ENCODE data around the gene PGRMC1.
"Not testable (repeated sequence)": the region's sequence is repeated elsewhere in the genome, so short reads cannot be mapped to it uniquely, and the experiment has no call there.

Gene PGRMC1

GRCh38 chrX:119235872-119236622 lies at the start of gene PGRMC1:
PGRMC1 (plus strand) TSS chrX:119236285; CDS start chrX:119236364, 79 bp downstream.
- peak; percentile 64 to 68 for DNase-seq

GRCh38 chrX:119186763-119187162 lies 49.3 kb upstream of the PGRMC1 start:
- no peak for DNase-seq

GRCh38 chrX:119187298-119187697 lies 48.8 kb upstream of the PGRMC1 start:
- no peak for DNase-seq

GRCh38 chrX:119189115-119189514 lies 47.0 kb upstream of the PGRMC1 start:
- no peak for DNase-seq

GRCh38 chrX:119189595-119189994 lies 46.5 kb upstream of the PGRMC1 start:
- no peak for DNase-seq

- no peak for DNase-seq
Observed at GRCh38 chrX:119190091-119190681, 45.9 kb upstream of the PGRMC1 start.

GRCh38 chrX:119190831-119191230 lies 45.3 kb upstream of the PGRMC1 start:
- DNase-seq: no peak

- DNase-seq: no peak
Observed at GRCh38 chrX:119194621-119195020, 41.5 kb upstream of the PGRMC1 start.

GRCh38 chrX:119201570-119201969 lies 34.5 kb upstream of the PGRMC1 start:
- no peak for DNase-seq

GRCh38 chrX:119206203-119206602 lies 29.9 kb upstream of the PGRMC1 start:
- DNase-seq: no peak

GRCh38 chrX:119207483-119207882 lies 28.6 kb upstream of the PGRMC1 start:
- DNase-seq: not testable (repeated sequence)

- no peak for DNase-seq
Observed at GRCh38 chrX:119208401-119209057, 27.6 kb upstream of the PGRMC1 start.

GRCh38 chrX:119210931-119211648 lies 25.0 kb upstream of the PGRMC1 start:
- DNase-seq: not testable (repeated sequence)

- no peak for DNase-seq
Observed at GRCh38 chrX:119211649-119212014, 24.5 kb upstream of the PGRMC1 start.

GRCh38 chrX:119218198-119218597 lies 17.9 kb upstream of the PGRMC1 start:
- DNase-seq: no peak

- no peak for DNase-seq
Observed at GRCh38 chrX:119222932-119223331, 13.2 kb upstream of the PGRMC1 start.

GRCh38 chrX:119223783-119224182 lies 12.3 kb upstream of the PGRMC1 start:
- no peak for DNase-seq

- DNase-seq: no peak
Observed at GRCh38 chrX:119226446-119226845, 9.6 kb upstream of the PGRMC1 start.

- no peak for DNase-seq
Observed at GRCh38 chrX:119228512-119229252, 7.4 kb upstream of the PGRMC1 start.

GRCh38 chrX:119229253-119229615 lies 6.9 kb upstream of the PGRMC1 start:
- no peak for DNase-seq

- DNase-seq: no peak
Observed at GRCh38 chrX:119230850-119231249, 5.2 kb upstream of the PGRMC1 start.

- no peak for DNase-seq
Observed at GRCh38 chrX:119231936-119232445, 4.1 kb upstream of the PGRMC1 start.
